Measurements from ENCODE around the gene DCAF15. TPM values are rescaled to one million over a fixed set of nuclear protein-coding genes. Genes with fewer than 3 reads are reported as not detected.

Gene DCAF15
- total RNA-seq, 1 donor from 2014 or later, result 7.1 TPM

GRCh38 chr19:13929956-13930355, 22.4 kb upstream of the DCAF15 start:
- DNase-seq (ENCODE audit: low read depth in 2 of 2), result no peak

DNA sequence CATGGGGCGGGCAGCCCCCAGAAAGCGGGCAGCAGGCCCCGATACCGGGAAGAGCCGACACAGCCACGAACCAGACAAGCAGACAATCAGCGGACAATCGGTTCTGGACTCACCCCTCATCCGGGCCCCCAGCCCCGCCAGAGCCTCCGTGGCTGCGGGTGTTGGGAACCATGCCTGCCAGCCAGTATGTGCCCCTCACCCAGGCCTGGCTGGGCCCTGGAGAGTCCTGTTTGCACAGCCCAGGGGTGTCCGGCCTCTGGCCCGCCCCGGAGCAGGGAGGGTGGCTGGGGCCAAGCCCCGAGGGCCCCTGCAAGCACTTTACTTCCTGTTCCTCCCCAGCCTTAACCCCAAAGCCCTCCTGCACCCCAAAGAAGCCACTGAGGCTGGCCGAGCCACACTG, 21.9 kb upstream of the DCAF15 start:
- no peak for DNase-seq (ENCODE audit: low read depth in 2 of 2)

GRCh38 chr19:13931391-13932148, 20.7 kb upstream of the DCAF15 start:
- no peak for DNase-seq (ENCODE audit: low read depth in 2 of 2)

GRCh38 chr19:13932149-13932637, 20.1 kb upstream of the DCAF15 start:
- DNase-seq (ENCODE audit: low read depth in 2 of 2), result no peak

- DNase-seq (ENCODE audit: low read depth in 2 of 2), result no peak
Observed at GRCh38 chr19:13932911-13933393, 19.4 kb upstream of the DCAF15 start.

DNA sequence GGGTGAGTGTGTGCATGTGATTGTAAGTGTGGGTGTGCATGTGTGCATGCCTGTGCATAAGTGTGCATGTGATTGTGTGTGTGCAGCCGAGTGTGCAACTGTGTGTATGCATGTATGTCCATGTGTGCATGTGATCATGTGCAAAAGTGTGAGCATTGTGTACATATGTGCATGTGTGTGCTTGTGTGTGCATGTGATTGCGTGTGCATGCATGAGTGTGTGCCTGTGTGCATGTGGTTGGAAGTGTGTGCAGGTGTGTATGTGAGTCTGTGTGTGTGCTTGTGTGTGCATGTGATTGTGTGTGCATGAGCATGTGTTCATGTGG, 17.6 kb upstream of the DCAF15 start:
- DNase-seq (ENCODE audit: low read depth in 2 of 2), result no peak

DNA sequence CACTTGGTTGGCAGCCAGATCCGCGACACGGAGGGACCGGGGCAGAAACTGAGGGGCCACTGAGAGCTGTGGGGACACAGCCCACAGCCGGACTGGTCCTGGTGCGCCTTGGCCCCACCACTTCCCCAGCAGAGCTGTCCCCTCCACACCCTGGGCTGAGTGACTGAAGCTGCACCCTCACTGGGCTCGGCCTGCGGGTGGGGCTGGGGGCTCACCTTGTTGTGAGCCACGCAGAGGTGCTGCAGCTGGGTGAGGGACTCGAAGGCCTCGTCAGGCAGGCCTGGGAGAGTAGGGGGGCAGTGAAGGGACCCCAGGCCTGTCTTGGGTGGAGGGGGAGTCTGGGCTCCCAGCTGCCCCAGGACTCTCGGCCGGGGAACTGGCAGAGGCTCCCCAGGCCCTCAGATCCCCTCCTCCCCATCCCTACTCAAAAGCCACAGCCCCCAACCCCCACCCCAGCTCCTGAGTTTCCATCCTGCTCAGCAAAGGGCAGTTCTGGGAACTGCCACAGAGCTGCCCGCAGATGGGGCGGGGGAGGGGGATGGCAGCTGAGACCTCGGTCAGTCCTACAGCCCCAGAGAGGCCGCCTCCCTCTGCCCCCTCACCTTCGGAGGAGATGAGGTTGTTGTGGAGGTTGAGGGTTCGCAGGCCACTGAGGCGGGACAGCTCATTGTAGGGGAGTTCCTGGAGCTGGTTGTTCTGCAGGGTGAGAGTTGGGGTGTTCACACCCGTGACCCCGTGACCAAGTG, 16.4 kb upstream of the DCAF15 start:
- no peak for DNase-seq (ENCODE audit: low read depth in 2 of 2)

- DNase-seq (ENCODE audit: low read depth in 2 of 2), result no peak
Observed at GRCh38 chr19:13937479-13938300, 14.6 kb upstream of the DCAF15 start.

GRCh38 chr19:13938301-13939064, 13.8 kb upstream of the DCAF15 start, which contains the start of gene PODNL1:
TSS of gene PODNL1 (minus strand) at chr19:13938417. CDS start at chr19:13938181, 236 bp downstream.
- no peak for DNase-seq (ENCODE audit: low read depth in 2 of 2)

DNA sequence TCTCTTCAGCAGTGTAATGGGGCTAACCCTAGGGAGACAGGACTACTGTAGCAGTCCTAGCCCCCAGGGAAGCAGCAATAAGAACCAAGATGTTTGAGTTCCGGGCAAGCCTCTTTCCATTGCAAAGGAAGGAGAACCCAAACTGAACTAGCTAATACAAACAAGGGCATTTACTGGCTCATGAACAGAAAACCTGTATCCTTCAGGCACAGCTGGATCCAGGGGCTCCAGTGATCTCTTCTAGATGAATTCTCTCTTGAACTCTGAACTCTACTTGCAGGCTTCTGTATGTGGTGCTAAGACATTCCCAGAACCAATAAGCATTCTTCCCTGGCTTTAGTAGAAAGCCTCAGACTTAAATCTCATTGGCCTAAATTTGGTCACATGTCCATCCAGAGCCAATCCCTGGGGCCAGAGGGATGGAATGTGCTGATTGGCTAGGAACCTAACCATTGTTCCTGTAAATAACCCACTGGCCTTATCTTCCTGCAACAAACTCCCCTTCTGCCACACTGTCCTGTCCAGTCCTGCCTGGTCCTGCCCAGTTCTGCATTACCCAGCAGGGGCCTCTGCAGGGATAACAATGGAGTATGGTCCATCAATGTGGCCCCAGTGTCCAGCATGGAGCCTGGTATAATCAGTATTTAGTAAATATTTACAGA, 10.2 kb upstream of the DCAF15 start:
- no peak for DNase-seq (ENCODE audit: low read depth in 2 of 2)

DNA sequence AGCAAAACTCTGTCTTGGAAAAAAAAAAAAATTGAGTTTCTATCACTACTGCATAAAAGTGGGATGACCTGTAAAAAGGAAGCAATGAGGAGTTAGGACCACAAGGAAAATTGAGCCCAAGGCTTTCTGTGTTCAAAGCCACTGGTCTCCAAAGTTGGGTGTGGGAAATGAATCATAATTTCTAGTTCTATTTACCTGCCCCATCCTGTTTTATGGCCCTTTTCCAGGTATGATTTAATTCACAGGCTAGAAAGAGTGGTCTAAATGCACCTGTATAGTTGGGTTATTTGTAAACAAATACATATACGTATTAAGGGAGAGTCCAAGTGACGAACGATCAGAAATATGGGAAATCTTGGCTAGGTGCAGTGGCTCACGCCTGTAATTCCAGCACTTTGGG, 5.9 kb upstream of the DCAF15 start:
- no peak for DNase-seq (ENCODE audit: low read depth in 2 of 2)

DNA sequence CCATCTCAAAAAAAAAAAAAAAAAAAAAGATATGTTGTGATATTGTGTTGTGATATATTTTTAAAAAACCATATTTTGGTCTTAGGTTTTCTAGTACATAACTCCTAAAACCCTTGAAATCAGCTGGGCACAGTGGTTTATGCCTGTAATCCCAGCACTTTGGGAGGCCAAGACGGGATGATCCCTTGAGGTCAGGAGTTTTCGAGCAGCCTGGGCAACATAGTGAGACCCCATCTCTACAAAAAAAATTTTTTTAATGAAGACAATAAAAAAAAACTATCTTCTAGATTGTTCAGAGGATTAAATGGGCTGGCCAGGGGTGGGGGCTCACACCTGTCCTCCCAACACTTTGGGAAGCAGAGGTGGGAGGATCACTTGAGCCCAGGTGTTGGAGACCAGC, 1.3 kb upstream of the DCAF15 start:
- DNase-seq (ENCODE audit: low read depth in 2 of 2), result no peak

GRCh38 chr19:13951799-13952153, 533 bp upstream of the DCAF15 start:
- no peak for DNase-seq (ENCODE audit: low read depth in 2 of 2)

DNA sequence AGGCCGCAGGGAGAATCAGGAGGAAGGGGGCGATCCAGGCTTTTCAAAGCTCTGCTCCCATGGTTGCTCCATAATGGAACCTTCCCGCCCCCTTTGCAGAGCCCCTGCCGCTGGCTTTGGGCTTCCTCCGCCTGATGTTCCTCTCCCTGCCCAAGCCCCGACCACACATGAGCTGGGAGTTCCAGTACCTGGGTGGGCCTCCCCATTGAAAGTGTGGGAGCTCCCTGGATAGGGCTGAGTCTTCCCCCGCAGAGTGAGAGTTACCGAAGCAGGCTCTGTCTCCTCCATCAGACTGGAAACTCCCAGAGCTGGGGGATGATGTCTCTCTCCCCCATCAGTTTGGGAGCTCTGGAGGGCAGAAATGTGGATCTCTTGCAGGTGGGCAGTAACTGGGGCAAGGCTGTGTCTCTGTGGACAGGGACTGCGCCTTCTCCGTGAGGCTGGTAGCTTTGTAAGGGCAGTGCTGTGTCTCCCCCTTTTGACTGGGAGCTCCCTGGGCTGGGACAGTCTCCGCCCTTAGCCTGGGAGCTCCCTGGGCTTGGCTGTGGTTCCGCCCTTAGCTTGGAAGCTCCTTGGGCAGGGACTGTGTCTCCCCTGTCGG, 722 bp downstream of the DCAF15 start:
- peak in 1 of 2 donors; percentile 17 for DNase-seq (ENCODE audit: low read depth in 2 of 2)

DNA sequence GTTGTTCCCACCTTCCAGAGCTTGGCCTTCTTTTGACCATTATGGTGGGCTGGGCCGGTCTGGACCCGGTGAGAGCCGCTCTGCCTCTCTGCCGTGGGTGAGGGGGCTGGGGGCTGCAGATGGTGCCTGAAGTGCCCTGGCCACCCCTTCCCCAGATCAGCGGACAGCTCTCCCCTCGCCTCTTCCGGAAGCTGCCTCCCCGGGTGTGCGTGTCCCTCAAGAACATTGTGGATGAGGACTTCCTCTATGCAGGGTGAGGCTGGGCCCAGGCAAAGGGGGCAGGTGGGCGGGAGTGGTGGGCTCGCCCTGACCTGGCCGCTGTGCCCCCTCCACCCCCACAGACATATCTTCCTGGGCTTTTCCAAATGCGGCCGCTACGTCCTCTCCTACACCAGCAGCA, 1.9 kb downstream of the DCAF15 start:
- DNase-seq (ENCODE audit: low read depth in 2 of 2), result no peak

GRCh38 chr19:13955662-13956364, 3.5 kb downstream of the DCAF15 start:
- no peak for DNase-seq (ENCODE audit: low read depth in 2 of 2)

DNA sequence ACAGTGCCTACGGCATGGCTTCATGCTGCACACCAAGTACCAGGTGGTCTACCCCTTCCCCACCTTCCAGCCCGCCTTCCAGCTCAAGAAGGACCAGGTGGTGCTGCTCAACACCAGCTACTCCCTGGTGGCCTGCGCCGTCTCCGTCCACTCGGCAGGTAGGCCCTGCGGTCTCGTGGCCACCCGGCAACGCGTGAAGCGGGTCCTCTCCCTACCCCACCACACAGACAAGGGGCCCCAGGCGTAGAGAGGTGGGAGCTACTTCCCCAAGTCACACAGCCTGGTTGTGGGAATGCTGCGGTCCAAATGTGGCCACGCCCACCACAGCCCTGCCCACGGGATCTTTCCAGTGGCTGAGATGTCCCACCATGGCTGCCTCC, 4.0 kb downstream of the DCAF15 start:
- no peak for DNase-seq (ENCODE audit: low read depth in 2 of 2)

DNA sequence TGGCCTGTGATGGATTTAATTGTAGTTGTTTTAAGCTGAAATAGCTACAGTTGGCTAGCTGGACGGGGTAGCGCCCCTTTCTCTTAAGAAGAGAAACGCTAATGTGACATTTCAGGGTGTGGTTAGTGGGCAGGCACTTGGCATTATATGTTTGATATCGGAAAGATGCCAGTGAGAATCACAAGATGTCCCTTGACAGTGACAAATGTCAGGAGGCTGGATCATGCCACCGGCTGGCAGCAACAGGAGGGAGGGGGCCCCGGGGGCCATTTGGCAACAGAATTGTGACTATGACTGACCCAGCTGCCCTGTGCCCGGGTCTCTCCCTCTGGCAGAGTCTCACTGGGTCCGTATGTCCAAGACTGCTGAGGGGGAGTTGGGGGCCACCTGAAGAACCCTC, 4.7 kb downstream of the DCAF15 start:
- no peak for DNase-seq (ENCODE audit: low read depth in 2 of 2)

GRCh38 chr19:13958043-13958442, 5.7 kb downstream of the DCAF15 start:
- no peak for DNase-seq (ENCODE audit: low read depth in 2 of 2)
